Tibial nerve (tissue), 4 donors: Measurements from ENCODE around the gene NPHP4.

ENCODE experiments used
- CTCF ChIP-seq, 5 experiments: fragments of 200-600 bp in 3 of 5; fragments of 450-650 bp in 2 of 5; sonication (generic) in 3 of 5; IDR thresholded peaks; one replicate each; pipeline ENCODE4 v1.5.1; 2016 to 2019; ENCODE audit warnings: antibody characterized with exemption in 5 of 5, mild to moderate bottlenecking in 3 of 5, moderate library complexity in 2 of 5
- EP300 ChIP-seq, 2 donors: sonication (generic); formaldehyde crosslinking; IDR thresholded peaks; one replicate each; pipeline ENCODE4 v1.6.1; 2017; ENCODE audit warnings: antibody characterized with exemption in 2 of 2, mild to moderate bottlenecking in 1 of 2
- POLR2A ChIP-seq, 2 donors: fragments of 450-650 bp; IDR thresholded peaks; one replicate each; pipeline ENCODE4 v1.6.1; 2017; ENCODE audit warnings: antibody characterized with exemption in 2 of 2, mild to moderate bottlenecking in 2 of 2, moderate library complexity in 2 of 2

GRCh38 chr1:5843521-5844096, 148.6 kb downstream of the NPHP4 start:
- no peak for TF ChIP-seq CTCF (IDR thresholded peaks at IDR 0.05)
- no peak for TF ChIP-seq POLR2A (IDR thresholded peaks at IDR 0.05)
- TF ChIP-seq EP300 (IDR thresholded peaks at IDR 0.05) = no peak
